Keratinocyte (primary cell): ENCODE data around the gene MYEF2. TPM values are rescaled to one million over a fixed set of nuclear protein-coding genes. Genes with fewer than 3 reads are reported as not detected.

Experiments
- DNase-seq: peaks from one replicate; pipeline ENCODE4 v3.0.0-alpha.2; 2011; ENCODE audit warnings: low read depth, missing footprints, low spot score
- FAIRE-seq: peaks from 2 replicates; lab custom pipeline; 2011; peaks lifted over from hg19 to GRCh38; lab: Jason Lieb, UNC
- H2AFZ ChIP-seq: 2 replicates; pipeline ENCODE4 v1.6.0; 2012; ENCODE audit warnings: low read length, control low read depth, inconsistent platforms; ENCODE audit not compliant: control insufficient read depth
- H3K27ac ChIP-seq: 2 replicates; pipeline ENCODE4 v1.5.1; 2011; ENCODE audit warnings: low read length; ENCODE audit not compliant: control insufficient read depth, insufficient read depth
- H3K27me3 ChIP-seq: 3 replicates; pipeline ENCODE4 v1.6.0; 2011; ENCODE audit warnings: low read length; ENCODE audit not compliant: control insufficient read depth, insufficient read depth; ENCODE audit errors: extremely low read depth
- H3K36me3 ChIP-seq, 2 experiments: 2 replicates in 1 of 2; 3 replicates in 1 of 2; pipeline ENCODE4 v1.5.1; 2011; ENCODE audit warnings: low read length in 2 of 2, mild to moderate bottlenecking in 1 of 2; ENCODE audit not compliant: control insufficient read depth in 2 of 2, insufficient read depth in 2 of 2; ENCODE audit errors: extremely low read depth in 1 of 2
- H3K4me1 ChIP-seq: 3 replicates; pipeline ENCODE4 v1.5.1; 2011; ENCODE audit warnings: low read length; ENCODE audit not compliant: control insufficient read depth, insufficient read depth; ENCODE audit errors: extremely low read depth
- H3K4me2 ChIP-seq: 3 replicates; pipeline ENCODE4 v1.6.0; 2011; ENCODE audit warnings: low read depth, low read length; ENCODE audit not compliant: control insufficient read depth, insufficient read depth; ENCODE audit errors: extremely low read depth
- H3K4me3 ChIP-seq, 3 experiments: fragments of 200-600 bp in 1 of 3; sonication (generic) in 1 of 3; 2 replicates in 2 of 3; 3 replicates in 1 of 3; pipeline ENCODE4 v1.5.1; 2011 to 2016; ENCODE audit warnings: low read length in 3 of 3, mild to moderate bottlenecking in 3 of 3, control low read depth in 2 of 3, inconsistent platforms in 1 of 3, low read depth in 1 of 3, mixed read lengths in 1 of 3, mixed run types in 1 of 3, moderate library complexity in 1 of 3; ENCODE audit not compliant: control insufficient read depth in 2 of 3, insufficient read depth in 2 of 3; ENCODE audit errors: extremely low read depth in 1 of 3
- H3K79me2 ChIP-seq: 2 replicates; pipeline ENCODE4 v1.6.0; 2012; ENCODE audit warnings: low read length; ENCODE audit not compliant: control insufficient read depth, insufficient read depth
- H3K9ac ChIP-seq: 3 replicates; pipeline ENCODE4 v1.6.0; 2011; ENCODE audit warnings: low read length; ENCODE audit not compliant: control insufficient read depth, insufficient read depth; ENCODE audit errors: extremely low read depth
- H3K9me1 ChIP-seq: 3 replicates; pipeline ENCODE4 v1.6.0; 2011; ENCODE audit warnings: low read length; ENCODE audit not compliant: control insufficient read depth, insufficient read depth; ENCODE audit errors: extremely low read depth
- H3K9me3 ChIP-seq: 2 replicates; pipeline ENCODE4 v1.5.1; 2012; ENCODE audit warnings: low read depth, low read length; ENCODE audit not compliant: control insufficient read depth
- H4K20me1 ChIP-seq: 3 replicates; pipeline ENCODE4 v1.6.0; 2011; ENCODE audit warnings: low read length; ENCODE audit not compliant: control insufficient read depth, insufficient read depth; ENCODE audit errors: extremely low read depth
- CTCF ChIP-seq, 3 experiments: IDR thresholded peaks in 1 of 3; conservative IDR thresholded peaks in 1 of 3; optimal IDR thresholded peaks in 1 of 3; 2 replicates in 2 of 3; 3 replicates in 1 of 3; pipeline versions ENCODE3 to v1.5.1; 2011; ENCODE audit warnings: low read length in 3 of 3, mild to moderate bottlenecking in 3 of 3, moderate library complexity in 2 of 3, control low read depth in 1 of 3, inconsistent platforms in 1 of 3; ENCODE audit not compliant: insufficient read depth in 2 of 3; ENCODE audit errors: extremely low read depth in 1 of 3
- EZH2 ChIP-seq: IDR thresholded peaks from one replicate; pipeline ENCODE4 v1.6.1; 2012; ENCODE audit warnings: inconsistent platforms, mild to moderate bottlenecking, low read length, moderate library complexity
- dilution Hi-C: fragments of 300-500 bp; cut with MboI; formaldehyde crosslinking; loops from one replicate; pipeline ENCODE4 v1.7.0; 2020; ENCODE audit warnings: low sequenced_read_pairs; ENCODE audit not compliant: extremely low pct_ligation_motif_present
- polyA plus RNA-seq, 5 experiments: library from polyadenylated mRNA; depleted of rRNA in 3 of 5; stranded (reverse) in 3 of 5; stranded (forward) in 1 of 5; unstranded in 1 of 5; fragments of >200 nt; gene quantifications; 1 replicate in 1 of 5; 2 replicates in 3 of 5; 3 replicates in 1 of 5; pipeline versions ENCODE4 v1.2.1 to v1.2.3, GENCODE V29; 2011 to 2012; ENCODE audit warnings: missing spikeins in 2 of 5, low read depth in 1 of 5, low replicate concordance in 1 of 5

Gene MYEF2
- polyA plus RNA-seq, 1 donor (not counting 4 experiments of a cell fraction or from before 2014, with no cell fraction given): 2.8 TPM

GRCh38 chr15:48222627-48223026 is 44.5 kb upstream of the MYEF2 start:
- Histone ChIP-seq H3K27ac (no peak overlapping the region), H3K36me3 (no peaks in the 10 kb centered on the region), H3K27me3 (no peaks in the 10 kb centered on the region), H3K4me3 (no peak overlapping the region), H3K9ac (no peak overlapping the region), H2AFZ (no peak overlapping the region), H3K9me3 (no peaks in the 10 kb centered on the region), H3K4me1 (no peaks in the 10 kb centered on the region), H3K4me2 (no peak overlapping the region), H4K20me1 (no peaks in the 10 kb centered on the region), H3K79me2 (no peaks in the 10 kb centered on the region), H3K9me1 (no peaks in the 10 kb centered on the region)
- DNase-seq (no peak), FAIRE-seq (no peak)
- dilution Hi-C loops: no loop called here
- TF ChIP-seq EZH2 (no peak), CTCF (optimal IDR thresholded peaks at IDR 0.05 in 1 of 3, IDR thresholded peaks at IDR 0.05 in 1 of 3, conservative IDR thresholded peaks at IDR 0.05 in 1 of 3; ENCODE audit: extremely low read depth in 1 of 3, insufficient read depth in 2 of 3, low read length in 3 of 3) (no peak)

GRCh38 chr15:48221885-48222284 is 43.8 kb upstream of the MYEF2 start:
- TF ChIP-seq EZH2: no peak
- no peak for TF ChIP-seq CTCF (optimal IDR thresholded peaks at IDR 0.05 in 1 of 3, IDR thresholded peaks at IDR 0.05 in 1 of 3, conservative IDR thresholded peaks at IDR 0.05 in 1 of 3; ENCODE audit: extremely low read depth in 1 of 3, insufficient read depth in 2 of 3, low read length in 3 of 3)
- H4K20me1 ChIP-seq: no peaks in the 10 kb centered on the region
- dilution Hi-C loops: no loop called here
- H3K4me2 ChIP-seq: no peak overlapping the region
- H3K27ac ChIP-seq: no peak overlapping the region
- no peaks in the 10 kb centered on the region for H3K27me3 ChIP-seq
- H3K9me1 ChIP-seq: no peaks in the 10 kb centered on the region
- no peak for FAIRE-seq
- no peak overlapping the region for H3K4me3 ChIP-seq
- DNase-seq: no peak
- no peaks in the 10 kb centered on the region for H3K79me2 ChIP-seq
- no peaks in the 10 kb centered on the region for H3K36me3 ChIP-seq
- no peak overlapping the region for H2AFZ ChIP-seq
- H3K9me3 ChIP-seq: no peaks in the 10 kb centered on the region
- H3K4me1 ChIP-seq: no peaks in the 10 kb centered on the region
- no peak overlapping the region for H3K9ac ChIP-seq
